Activated gamma-delta T cell treated with Interleukin-2 at 50 U/mL for 16 hours (primary cell): ENCODE data around the gene KRT5.

Experiments
- DNase-seq: peaks from one replicate; pipeline ENCODE4 v3.0.0-alpha.2; 2020

Gene KRT5

DNA sequence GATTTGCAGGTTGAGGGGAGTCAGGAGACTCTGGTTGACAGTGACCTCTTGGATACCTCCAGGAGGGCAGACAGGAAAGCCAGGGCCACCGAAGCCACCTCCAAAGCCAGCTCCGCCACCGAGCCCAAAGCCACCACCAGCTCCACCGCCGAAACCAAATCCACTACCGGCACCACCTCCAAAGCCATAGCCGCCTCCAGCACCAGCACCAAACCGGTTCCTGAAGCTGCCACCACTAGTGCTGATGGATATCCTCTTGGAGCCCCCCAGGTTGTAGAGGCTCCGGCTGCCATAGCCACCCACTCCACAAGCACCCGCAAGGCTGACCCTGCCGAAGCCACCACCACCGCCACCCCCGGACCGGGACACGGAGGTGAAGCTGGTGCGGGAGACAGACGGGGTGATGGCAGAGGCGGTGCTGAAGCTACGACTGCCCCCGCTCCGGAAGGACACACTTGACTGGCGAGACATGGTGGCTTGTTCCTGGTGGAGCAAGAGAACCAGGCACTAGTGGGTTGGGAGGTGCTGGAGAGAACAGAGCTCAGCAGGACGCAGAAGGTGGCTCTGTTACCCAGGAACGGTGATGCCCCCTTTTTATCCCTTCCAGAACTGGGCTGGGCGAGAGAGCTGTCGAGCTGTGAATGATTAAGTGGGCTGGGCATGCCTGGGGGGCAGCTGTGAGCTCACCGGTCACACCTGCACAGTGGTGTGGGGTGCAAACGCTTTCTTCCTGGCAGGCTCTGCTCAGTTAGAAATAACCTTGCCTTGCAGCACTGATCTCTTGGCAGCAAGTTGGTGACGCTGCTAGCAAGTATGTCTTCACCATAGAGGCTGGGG is at the start of gene KRT5:
KRT5 (minus strand) TSS at position 569 of the 837 bp plus-strand sequence; CDS start at position 471, 98 bp downstream.
- DNase-seq: no peak

DNA sequence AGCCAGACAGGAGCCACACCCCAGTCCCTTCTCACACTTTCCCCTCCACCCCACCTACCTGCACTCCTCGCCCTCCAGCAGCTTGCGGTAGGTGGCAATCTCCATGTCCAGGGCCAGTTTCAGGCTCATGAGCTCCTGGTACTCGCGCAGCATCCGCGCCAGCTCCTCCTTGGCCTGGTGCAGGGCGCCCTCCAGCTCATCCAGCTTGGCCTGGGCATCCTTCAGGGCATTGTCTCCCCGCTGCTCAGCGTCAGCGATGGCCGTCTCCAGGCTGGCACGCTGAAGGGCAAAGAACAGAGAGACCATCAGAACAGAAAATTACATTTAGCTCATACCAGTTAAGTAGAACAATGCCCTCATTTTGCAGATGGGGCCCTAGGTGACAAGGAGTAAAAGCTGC is 47.9 kb upstream of the KRT5 start:
- no peak for DNase-seq

GRCh38 chr12:52566847-52567291 is 46.7 kb upstream of the KRT5 start:
- peak; percentile 19 for DNase-seq

DNA sequence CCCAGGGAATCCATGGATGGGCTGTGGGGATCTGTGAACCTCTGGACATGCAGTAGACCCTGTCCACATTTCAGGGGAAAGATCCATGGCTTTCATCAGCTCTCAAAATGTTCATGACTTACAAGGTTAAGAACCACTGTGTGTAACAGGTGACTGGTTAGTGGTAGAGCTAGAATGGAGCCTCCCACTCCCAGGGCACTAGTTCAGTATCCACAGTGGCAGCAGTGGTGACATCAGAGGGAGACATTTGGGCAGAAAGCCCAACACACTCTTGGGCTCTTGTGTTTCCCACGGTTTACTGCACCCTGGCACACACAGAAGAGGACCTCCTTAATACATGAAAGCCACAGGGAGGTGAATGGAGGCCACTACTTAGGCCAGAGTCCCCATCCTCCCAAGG is 44.4 kb upstream of the KRT5 start:
- DNase-seq: no peak

DNA sequence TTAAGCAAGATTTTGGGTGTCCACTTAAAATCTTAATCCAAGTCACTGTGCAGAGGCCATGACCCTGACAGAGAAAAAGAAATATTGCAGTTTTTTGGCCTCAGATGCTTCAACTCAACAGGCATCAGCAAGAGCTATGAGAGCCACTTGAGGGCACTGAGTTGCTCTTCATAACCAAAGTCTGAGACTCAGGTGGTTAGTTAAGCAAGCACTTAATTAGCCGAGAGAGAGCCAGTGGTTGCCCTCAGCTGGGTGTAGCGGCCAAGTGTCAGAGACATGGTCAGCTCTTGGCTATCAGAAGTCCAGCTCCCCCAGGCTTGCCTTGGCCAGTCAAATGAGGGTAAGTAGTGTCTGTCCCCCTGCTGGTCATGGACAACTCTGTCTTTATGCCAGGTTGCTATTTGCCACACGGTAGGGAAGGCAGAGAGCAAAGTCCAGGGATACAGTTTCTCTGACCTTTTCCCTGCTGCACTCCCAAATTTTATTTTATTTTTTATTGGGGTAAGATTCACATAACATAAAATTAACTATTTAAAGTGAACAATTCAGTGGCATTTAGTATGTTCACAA is 41.8 kb upstream of the KRT5 start:
- DNase-seq: no peak

GRCh38 chr12:52559979-52560378 is 39.8 kb upstream of the KRT5 start:
- no peak for DNase-seq

- no peak for DNase-seq
These were observed 38.7 kb upstream of the KRT5 start for GRCh38 chr12:52558781-52559445.

- no peak for DNase-seq
These were observed 37.3 kb upstream of the KRT5 start for GRCh38 chr12:52557476-52557875.

- DNase-seq: peak; percentile 9
These were observed 35.4 kb upstream of the KRT5 start for GRCh38 chr12:52555577-52555976.

DNA sequence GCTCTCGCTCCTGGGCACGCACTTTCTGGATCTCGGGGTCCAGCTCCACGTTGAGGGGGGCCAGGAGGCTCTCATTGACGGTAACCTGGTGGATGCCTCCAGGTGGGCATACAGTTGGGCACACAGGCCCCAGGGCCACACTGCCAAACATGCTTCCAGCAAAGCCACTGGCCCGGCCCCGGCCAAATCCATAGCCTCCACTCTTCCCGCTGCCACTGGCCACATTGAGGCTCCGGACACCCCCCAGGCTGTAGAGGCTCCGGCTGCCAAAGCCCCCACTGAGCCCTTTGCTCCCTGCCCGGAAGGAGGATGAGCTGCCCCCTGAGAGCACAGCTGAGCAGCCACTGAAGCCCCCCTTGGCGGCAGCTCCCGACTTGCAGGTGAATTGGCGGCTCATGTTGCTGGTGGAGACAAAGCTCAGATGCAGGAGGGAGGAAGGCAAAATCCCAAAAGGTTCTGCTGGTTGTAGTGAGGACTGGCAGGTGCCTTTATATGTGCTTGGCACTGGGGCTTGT is 32.5 kb upstream of the KRT5 start, which contains the start of gene KRT71:
KRT71 (minus strand) TSS at position 465 of the 515 bp plus-strand sequence; CDS start at position 397, 68 bp downstream.
- DNase-seq: no peak

GRCh38 chr12:52552055-52552454 is 31.9 kb upstream of the KRT5 start:
- DNase-seq: no peak

- DNase-seq: no peak
These were observed 31.1 kb upstream of the KRT5 start for GRCh38 chr12:52551216-52551865.

DNA sequence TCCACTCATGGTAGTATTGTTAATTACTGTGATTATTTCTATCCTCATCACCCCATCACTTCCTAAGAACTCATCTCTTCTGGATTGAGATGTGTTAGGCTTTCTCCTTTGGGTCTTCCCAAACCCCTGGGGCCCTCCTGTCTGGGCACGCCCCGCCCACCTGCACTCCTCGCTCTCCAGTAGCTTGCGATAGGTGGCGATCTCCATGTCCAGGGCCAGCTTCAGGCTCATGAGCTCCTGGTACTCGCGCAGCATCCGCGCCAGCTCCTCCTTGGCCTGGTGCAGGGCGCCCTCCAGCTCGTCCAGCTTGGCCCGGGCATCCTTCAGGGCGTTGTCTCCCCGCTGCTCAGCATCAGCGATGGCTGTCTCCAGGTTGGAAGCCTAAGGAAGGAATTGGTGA is 25.9 kb upstream of the KRT5 start:
- DNase-seq: no peak

DNA sequence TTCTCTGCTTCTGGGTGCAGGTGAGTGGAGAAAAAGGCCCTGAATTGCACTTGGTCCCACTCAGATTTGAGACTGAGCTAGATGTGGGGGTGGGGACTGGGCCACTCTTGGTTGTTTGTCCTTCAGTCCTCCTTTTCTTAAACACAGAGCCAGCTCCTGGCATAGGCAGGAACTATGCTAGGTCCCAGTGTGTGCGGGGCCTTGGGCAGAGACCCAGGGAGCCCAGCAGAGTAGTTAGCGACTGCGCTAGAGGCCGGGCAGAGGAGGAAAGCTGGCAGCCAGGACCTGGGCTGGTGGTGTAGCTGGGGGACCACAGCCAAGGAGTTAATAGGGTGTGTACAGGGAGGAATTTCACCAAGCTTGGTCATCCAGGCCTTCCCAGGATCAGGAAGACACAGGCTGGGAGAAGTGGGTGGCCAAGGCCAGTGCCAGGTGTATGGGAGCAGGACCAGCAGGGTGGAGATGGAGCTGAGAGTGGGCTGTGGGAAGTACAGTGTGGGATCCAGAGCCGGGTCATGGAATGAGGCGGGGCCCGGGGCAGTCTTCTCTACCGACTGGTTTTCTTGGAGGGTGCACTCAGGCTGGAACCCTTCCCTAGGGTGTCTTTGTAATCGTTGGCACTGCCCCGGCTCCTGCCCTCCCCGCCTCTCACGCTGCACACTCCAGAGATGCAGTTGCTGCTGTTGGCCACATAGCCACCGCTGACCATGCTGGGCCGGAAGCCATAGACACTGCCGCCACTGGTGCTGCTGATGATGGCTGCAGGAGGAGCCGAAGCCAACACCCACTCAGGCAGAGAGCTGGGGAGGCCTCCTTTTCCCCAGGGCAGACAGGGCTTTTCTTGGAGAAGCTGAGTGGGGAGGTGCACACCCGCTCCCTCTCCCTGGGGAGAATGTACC is 24.0 kb upstream of the KRT5 start:
- no peak for DNase-seq

- no peak for DNase-seq
These were observed 22.7 kb upstream of the KRT5 start for GRCh38 chr12:52542785-52543318.

GRCh38 chr12:52542157-52542556 is 22.0 kb upstream of the KRT5 start:
- DNase-seq: no peak

GRCh38 chr12:52541709-52542108 is 21.5 kb upstream of the KRT5 start:
- DNase-seq: no peak

DNA sequence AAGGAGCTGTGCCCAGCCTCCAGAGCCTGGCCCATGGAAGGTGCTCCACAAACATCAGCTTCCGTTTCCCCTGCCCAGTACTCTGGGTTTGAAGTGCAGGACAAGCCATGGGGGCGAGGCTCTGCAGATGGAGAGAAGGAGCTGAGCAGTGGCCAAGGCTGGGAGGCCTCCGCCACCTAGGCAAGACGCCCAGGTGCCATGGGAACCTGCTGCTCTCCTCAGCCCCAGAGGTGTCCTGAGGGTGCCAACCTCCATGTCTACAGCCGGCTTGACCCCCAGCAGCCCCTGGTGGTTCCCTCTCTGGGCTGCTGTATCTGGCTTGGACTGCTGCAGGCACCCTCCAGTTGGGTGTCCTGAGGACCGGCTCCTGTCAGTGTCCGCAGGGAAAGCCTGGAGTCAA is 20.3 kb upstream of the KRT5 start:
- DNase-seq: no peak

GRCh38 chr12:52539821-52540173 is 19.6 kb upstream of the KRT5 start:
- no peak for DNase-seq

DNA sequence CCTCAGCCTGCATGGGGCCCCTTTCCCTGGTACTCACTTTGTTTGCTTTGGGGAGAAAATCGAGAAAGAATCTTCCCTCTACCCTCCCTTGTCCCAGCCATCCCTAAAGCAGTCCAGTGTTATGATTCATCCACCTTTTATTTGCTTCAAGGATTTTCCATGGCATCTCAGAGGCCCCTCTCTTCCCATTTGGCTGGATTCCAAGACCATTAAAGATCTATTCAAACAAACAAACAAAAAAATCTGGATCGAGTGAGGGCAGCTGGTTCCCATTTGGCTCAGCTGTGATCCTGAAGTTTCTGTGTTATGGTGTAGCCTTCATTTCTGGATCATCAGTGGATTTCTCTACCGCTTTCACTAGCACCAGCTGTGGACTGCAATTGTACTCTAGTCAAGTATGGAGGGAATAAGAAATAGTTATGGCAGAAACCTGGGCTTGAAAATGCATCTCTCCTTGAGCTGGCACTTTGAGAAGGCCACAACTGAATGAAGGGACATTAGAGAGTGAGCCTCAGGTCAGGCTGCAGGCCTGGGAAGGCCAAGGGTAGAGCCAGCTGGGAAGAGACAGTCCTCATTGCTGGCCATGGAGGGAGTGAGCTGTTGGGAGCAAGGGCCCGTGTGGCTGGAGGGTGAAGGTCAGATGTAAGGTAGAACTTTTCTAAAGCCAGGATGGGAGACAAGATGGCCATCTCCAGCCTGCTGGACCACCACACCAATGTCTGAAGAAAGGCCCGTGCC is 19.1 kb upstream of the KRT5 start:
- no peak for DNase-seq

GRCh38 chr12:52537101-52537500 is 16.9 kb upstream of the KRT5 start:
- DNase-seq: no peak
